HG02588 (cell line): ENCODE data around the gene DNAH11.
"Not testable (repeated sequence)": the region's sequence is repeated elsewhere in the genome, so short reads cannot be mapped to it uniquely, and the experiment has no call there.

Experiments
- ATAC-seq: cut with Tn5 transposase; IDR thresholded peaks from one replicate; pipeline ENCODE4 v1.9.1; 2021; ENCODE audit warnings: mild to moderate bottlenecking, moderate library complexity; ENCODE audit not compliant: unreplicated experiment

DNAH11 gene

GRCh38 chr7:21918216-21918615 lies 375.4 kb downstream of the DNAH11 start:
- no peak for ATAC-seq

- ATAC-seq, result no peak
Observed at GRCh38 chr7:21920936-21921335, 378.1 kb downstream of the DNAH11 start.

- ATAC-seq, result no peak
Observed at GRCh38 chr7:21922605-21923004, 379.8 kb downstream of the DNAH11 start.

GRCh38 chr7:21923658-21924057 lies 380.8 kb downstream of the DNAH11 start:
- no peak for ATAC-seq

GRCh38 chr7:21926448-21926847 lies 383.6 kb downstream of the DNAH11 start:
- ATAC-seq, result no peak

GRCh38 chr7:21927693-21928092 lies 384.9 kb downstream of the DNAH11 start:
- no peak for ATAC-seq

- not testable (repeated sequence) for ATAC-seq
Observed at GRCh38 chr7:21933293-21933692, 390.5 kb downstream of the DNAH11 start.

GRCh38 chr7:21934808-21935207 lies 392.0 kb downstream of the DNAH11 start:
- ATAC-seq, result no peak

- ATAC-seq, result no peak
Observed at GRCh38 chr7:21938463-21938862, 395.6 kb downstream of the DNAH11 start.

- ATAC-seq, result peak; percentile 83
Observed at GRCh38 chr7:21939136-21939857, 396.5 kb downstream of the DNAH11 start.

- no peak for ATAC-seq
Observed at GRCh38 chr7:21939858-21940372, 397.1 kb downstream of the DNAH11 start.

GRCh38 chr7:21941611-21942141 lies 398.8 kb downstream of the DNAH11 start:
- ATAC-seq, result no peak

GRCh38 chr7:21942955-21943354 lies 400.1 kb downstream of the DNAH11 start:
- no peak for ATAC-seq

- ATAC-seq, result no peak
Observed at GRCh38 chr7:21943436-21943835, 400.6 kb downstream of the DNAH11 start.

GRCh38 chr7:21944616-21945453 lies 402.0 kb downstream of the DNAH11 start:
- ATAC-seq, result no peak

GRCh38 chr7:21945454-21946221 lies 402.8 kb downstream of the DNAH11 start, which contains the start of gene CDCA7L:
Gene CDCA7L (minus strand): TSS chr7:21945899. CDS start chr7:21945804, 95 bp downstream.
- peak; percentile 87 for ATAC-seq

- ATAC-seq, result no peak
Observed at GRCh38 chr7:21946222-21946709, 403.4 kb downstream of the DNAH11 start.

GRCh38 chr7:21947056-21947455 lies 404.2 kb downstream of the DNAH11 start:
- no peak for ATAC-seq

GRCh38 chr7:21947946-21948345 lies 405.1 kb downstream of the DNAH11 start:
- no peak for ATAC-seq

- ATAC-seq, result no peak
Observed at GRCh38 chr7:21948364-21948763, 405.5 kb downstream of the DNAH11 start.
